ENCODE measurements around the gene CCL4.

GRCh38 chr17:36123431-36123830, 19.8 kb downstream of the CCL4 start:
- no peak for TF ChIP-seq EZH2 (IDR thresholded peaks at IDR 0.05; ENCODE audit: low read depth, unreplicated experiment)
- no peak for TF ChIP-seq CTCF (conservative IDR thresholded peaks at IDR 0.05; ENCODE audit: low read depth in 2 of 2)
- TF ChIP-seq ZNF331 (CRISPR knock-in tag; IDR thresholded peaks at IDR 0.05; ENCODE audit: low read depth): no peak
- TF ChIP-seq, protein P1, sequence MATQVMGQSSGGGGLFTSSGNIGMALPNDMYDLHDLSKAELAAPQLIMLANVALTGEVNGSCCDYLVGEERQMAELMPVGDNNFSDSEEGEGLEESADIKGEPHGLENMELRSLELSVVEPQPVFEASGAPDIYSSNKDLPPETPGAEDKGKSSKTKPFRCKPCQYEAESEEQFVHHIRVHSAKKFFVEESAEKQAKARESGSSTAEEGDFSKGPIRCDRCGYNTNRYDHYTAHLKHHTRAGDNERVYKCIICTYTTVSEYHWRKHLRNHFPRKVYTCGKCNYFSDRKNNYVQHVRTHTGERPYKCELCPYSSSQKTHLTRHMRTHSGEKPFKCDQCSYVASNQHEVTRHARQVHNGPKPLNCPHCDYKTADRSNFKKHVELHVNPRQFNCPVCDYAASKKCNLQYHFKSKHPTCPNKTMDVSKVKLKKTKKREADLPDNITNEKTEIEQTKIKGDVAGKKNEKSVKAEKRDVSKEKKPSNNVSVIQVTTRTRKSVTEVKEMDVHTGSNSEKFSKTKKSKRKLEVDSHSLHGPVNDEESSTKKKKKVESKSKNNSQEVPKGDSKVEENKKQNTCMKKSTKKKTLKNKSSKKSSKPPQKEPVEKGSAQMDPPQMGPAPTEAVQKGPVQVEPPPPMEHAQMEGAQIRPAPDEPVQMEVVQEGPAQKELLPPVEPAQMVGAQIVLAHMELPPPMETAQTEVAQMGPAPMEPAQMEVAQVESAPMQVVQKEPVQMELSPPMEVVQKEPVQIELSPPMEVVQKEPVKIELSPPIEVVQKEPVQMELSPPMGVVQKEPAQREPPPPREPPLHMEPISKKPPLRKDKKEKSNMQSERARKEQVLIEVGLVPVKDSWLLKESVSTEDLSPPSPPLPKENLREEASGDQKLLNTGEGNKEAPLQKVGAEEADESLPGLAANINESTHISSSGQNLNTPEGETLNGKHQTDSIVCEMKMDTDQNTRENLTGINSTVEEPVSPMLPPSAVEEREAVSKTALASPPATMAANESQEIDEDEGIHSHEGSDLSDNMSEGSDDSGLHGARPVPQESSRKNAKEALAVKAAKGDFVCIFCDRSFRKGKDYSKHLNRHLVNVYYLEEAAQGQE (IDR thresholded peaks at IDR 0.05; ENCODE audit: unreplicated experiment): no peak
- no peak for TF ChIP-seq POLR2AphosphoS5 (IDR thresholded peaks at IDR 0.05; ENCODE audit: low read depth)
- TF ChIP-seq EZH2phosphoT487 (IDR thresholded peaks at IDR 0.05; ENCODE audit: unreplicated experiment): no peak
- no peak for TF ChIP-seq CREB1 (CRISPR knock-in tag; IDR thresholded peaks at IDR 0.05; ENCODE audit: low read depth)
- no peak for TF ChIP-seq JUNB (IDR thresholded peaks at IDR 0.05; ENCODE audit: unreplicated experiment)
- TF ChIP-seq, protein P2, sequence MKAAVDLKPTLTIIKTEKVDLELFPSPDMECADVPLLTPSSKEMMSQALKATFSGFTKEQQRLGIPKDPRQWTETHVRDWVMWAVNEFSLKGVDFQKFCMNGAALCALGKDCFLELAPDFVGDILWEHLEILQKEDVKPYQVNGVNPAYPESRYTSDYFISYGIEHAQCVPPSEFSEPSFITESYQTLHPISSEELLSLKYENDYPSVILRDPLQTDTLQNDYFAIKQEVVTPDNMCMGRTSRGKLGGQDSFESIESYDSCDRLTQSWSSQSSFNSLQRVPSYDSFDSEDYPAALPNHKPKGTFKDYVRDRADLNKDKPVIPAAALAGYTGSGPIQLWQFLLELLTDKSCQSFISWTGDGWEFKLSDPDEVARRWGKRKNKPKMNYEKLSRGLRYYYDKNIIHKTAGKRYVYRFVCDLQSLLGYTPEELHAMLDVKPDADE (IDR thresholded peaks at IDR 0.05): no peak
- TF ChIP-seq, protein P3, sequence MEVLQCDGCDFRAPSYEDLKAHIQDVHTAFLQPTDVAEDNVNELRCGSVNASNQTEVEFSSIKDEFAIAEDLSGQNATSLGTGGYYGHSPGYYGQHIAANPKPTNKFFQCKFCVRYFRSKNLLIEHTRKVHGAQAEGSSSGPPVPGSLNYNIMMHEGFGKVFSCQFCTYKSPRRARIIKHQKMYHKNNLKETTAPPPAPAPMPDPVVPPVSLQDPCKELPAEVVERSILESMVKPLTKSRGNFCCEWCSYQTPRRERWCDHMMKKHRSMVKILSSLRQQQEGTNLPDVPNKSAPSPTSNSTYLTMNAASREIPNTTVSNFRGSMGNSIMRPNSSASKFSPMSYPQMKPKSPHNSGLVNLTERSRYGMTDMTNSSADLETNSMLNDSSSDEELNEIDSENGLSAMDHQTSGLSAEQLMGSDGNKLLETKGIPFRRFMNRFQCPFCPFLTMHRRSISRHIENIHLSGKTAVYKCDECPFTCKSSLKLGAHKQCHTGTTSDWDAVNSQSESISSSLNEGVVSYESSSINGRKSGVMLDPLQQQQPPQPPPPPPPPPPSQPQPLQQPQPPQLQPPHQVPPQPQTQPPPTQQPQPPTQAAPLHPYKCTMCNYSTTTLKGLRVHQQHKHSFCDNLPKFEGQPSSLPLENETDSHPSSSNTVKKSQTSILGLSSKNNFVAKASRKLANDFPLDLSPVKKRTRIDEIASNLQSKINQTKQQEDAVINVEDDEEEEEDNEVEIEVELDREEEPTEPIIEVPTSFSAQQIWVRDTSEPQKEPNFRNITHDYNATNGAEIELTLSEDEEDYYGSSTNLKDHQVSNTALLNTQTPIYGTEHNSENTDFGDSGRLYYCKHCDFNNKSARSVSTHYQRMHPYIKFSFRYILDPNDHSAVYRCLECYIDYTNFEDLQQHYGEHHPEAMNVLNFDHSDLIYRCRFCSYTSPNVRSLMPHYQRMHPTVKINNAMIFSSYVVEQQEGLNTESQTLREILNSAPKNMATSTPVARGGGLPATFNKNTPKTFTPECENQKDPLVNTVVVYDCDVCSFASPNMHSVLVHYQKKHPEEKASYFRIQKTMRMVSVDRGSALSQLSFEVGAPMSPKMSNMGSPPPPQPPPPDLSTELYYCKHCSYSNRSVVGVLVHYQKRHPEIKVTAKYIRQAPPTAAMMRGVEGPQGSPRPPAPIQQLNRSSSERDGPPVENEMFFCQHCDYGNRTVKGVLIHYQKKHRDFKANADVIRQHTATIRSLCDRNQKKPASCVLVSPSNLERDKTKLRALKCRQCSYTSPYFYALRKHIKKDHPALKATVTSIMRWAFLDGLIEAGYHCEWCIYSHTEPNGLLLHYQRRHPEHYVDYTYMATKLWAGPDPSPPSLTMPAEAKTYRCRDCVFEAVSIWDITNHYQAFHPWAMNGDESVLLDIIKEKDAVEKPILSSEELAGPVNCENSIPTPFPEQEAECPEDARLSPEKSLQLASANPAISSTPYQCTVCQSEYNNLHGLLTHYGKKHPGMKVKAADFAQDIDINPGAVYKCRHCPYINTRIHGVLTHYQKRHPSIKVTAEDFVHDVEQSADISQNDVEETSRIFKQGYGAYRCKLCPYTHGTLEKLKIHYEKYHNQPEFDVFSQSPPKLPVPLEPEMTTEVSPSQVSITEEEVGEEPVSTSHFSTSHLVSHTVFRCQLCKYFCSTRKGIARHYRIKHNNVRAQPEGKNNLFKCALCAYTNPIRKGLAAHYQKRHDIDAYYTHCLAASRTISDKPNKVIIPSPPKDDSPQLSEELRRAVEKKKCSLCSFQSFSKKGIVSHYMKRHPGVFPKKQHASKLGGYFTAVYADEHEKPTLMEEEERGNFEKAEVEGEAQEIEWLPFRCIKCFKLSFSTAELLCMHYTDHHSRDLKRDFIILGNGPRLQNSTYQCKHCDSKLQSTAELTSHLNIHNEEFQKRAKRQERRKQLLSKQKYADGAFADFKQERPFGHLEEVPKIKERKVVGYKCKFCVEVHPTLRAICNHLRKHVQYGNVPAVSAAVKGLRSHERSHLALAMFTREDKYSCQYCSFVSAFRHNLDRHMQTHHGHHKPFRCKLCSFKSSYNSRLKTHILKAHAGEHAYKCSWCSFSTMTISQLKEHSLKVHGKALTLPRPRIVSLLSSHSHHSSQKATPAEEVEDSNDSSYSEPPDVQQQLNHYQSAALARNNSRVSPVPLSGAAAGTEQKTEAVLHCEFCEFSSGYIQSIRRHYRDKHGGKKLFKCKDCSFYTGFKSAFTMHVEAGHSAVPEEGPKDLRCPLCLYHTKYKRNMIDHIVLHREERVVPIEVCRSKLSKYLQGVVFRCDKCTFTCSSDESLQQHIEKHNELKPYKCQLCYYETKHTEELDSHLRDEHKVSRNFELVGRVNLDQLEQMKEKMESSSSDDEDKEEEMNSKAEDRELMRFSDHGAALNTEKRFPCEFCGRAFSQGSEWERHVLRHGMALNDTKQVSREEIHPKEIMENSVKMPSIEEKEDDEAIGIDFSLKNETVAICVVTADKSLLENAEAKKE (CRISPR knock-in tag; IDR thresholded peaks at IDR 0.05): no peak
- TF ChIP-seq STAT1 (IDR thresholded peaks at IDR 0.05; ENCODE audit: unreplicated experiment): no peak
- TF ChIP-seq NANOG (IDR thresholded peaks at IDR 0.05; ENCODE audit: borderline replicate concordance): peak; percentile 54; the same call in 1 of the 2 replicates
